GM19397 (cell line): ENCODE data around the gene DGKK.

Source experiments
- ATAC-seq: cut with Tn5 transposase; IDR thresholded peaks from one replicate; pipeline ENCODE4 v1.9.1; 2021; ENCODE audit warnings: mild to moderate bottlenecking, moderate library complexity; ENCODE audit not compliant: unreplicated experiment

The DGKK gene

GRCh38 chrX:50470103-50471031, at the start of gene DGKK:
DGKK (minus strand) TSS chrX:50470825; CDS start chrX:50470678, 147 bp downstream.
- ATAC-seq = no peak

- ATAC-seq = no peak
Measured at GRCh38 chrX:50514811-50515210, 44.2 kb upstream of the DGKK start.

GRCh38 chrX:50497114-50497513, 26.5 kb upstream of the DGKK start:
- no peak for ATAC-seq

GRCh38 chrX:50495616-50496015, 25.0 kb upstream of the DGKK start:
- no peak for ATAC-seq

- no peak for ATAC-seq
Measured at GRCh38 chrX:50492720-50493119, 22.1 kb upstream of the DGKK start.

- ATAC-seq = no peak
Measured at GRCh38 chrX:50484662-50485061, 14.0 kb upstream of the DGKK start.

GRCh38 chrX:50483283-50483682, 12.7 kb upstream of the DGKK start:
- no peak for ATAC-seq

GRCh38 chrX:50475208-50475607, 4.6 kb upstream of the DGKK start:
- ATAC-seq = no peak

- ATAC-seq = no peak
Measured at GRCh38 chrX:50471390-50471789, 765 bp upstream of the DGKK start.

- ATAC-seq = no peak
Measured at GRCh38 chrX:50469206-50469605, 1.4 kb downstream of the DGKK start.

- no peak for ATAC-seq
Measured at GRCh38 chrX:50459615-50460014, 11.0 kb downstream of the DGKK start.

- ATAC-seq = no peak
Measured at GRCh38 chrX:50458483-50458882, 12.1 kb downstream of the DGKK start.

GRCh38 chrX:50456712-50457484, 13.7 kb downstream of the DGKK start:
- no peak for ATAC-seq

GRCh38 chrX:50452782-50453181, 17.8 kb downstream of the DGKK start:
- ATAC-seq = no peak

GRCh38 chrX:50450324-50450723, 20.3 kb downstream of the DGKK start:
- ATAC-seq = no peak

- no peak for ATAC-seq
Measured at GRCh38 chrX:50448565-50448964, 22.1 kb downstream of the DGKK start.

GRCh38 chrX:50447535-50447934, 23.1 kb downstream of the DGKK start:
- ATAC-seq = no peak

GRCh38 chrX:50442426-50443116, 28.1 kb downstream of the DGKK start:
- ATAC-seq = no peak

GRCh38 chrX:50436797-50437196, 33.8 kb downstream of the DGKK start:
- ATAC-seq = no peak

- ATAC-seq = no peak
Measured at GRCh38 chrX:50432829-50433289, 37.8 kb downstream of the DGKK start.

GRCh38 chrX:50431623-50432022, 39.0 kb downstream of the DGKK start:
- ATAC-seq = no peak
